Measurements from ENCODE around the gene SLC25A48.

SLC25A48 gene

GRCh38 chr5:135885031-135885430, 50.6 kb downstream of the SLC25A48 start:
- no peak for DNase-seq

- no peak for DNase-seq
Measured at GRCh38 chr5:135886136-135886535, 51.7 kb downstream of the SLC25A48 start.

- DNase-seq: peak; percentile 65
Measured at GRCh38 chr5:135887447-135887864, 53.0 kb downstream of the SLC25A48 start.

GRCh38 chr5:135887881-135888614, 53.6 kb downstream of the SLC25A48 start:
- DNase-seq: peak; percentile 9

GRCh38 chr5:135890296-135890695, 55.8 kb downstream of the SLC25A48 start:
- no peak for DNase-seq

GRCh38 chr5:135890867-135891266, 56.4 kb downstream of the SLC25A48 start:
- DNase-seq: no peak

GRCh38 chr5:135891268-135891667, 56.8 kb downstream of the SLC25A48 start:
- no peak for DNase-seq

- DNase-seq: no peak
Measured at GRCh38 chr5:135891791-135892190, 57.3 kb downstream of the SLC25A48 start.

GRCh38 chr5:135894276-135894675, 59.8 kb downstream of the SLC25A48 start:
- DNase-seq: no peak

- DNase-seq: no peak
Measured at GRCh38 chr5:135894789-135895188, 60.3 kb downstream of the SLC25A48 start.

- DNase-seq: no peak
Measured at GRCh38 chr5:135895474-135896006, 61.1 kb downstream of the SLC25A48 start, which contains the start of gene IL9. IL9 (minus strand) TSS chr5:135895841; CDS start chr5:135895816, 25 bp downstream.

- no peak for DNase-seq
Measured at GRCh38 chr5:135898651-135899050, 64.2 kb downstream of the SLC25A48 start.

GRCh38 chr5:135900276-135900675, 65.8 kb downstream of the SLC25A48 start:
- no peak for DNase-seq

GRCh38 chr5:135901633-135902032, 67.2 kb downstream of the SLC25A48 start:
- DNase-seq: no peak

GRCh38 chr5:135905144-135905543, 70.7 kb downstream of the SLC25A48 start:
- DNase-seq: no peak

- no peak for DNase-seq
Measured at GRCh38 chr5:135913713-135914626, 79.5 kb downstream of the SLC25A48 start.

GRCh38 chr5:135915466-135916001, 81.1 kb downstream of the SLC25A48 start:
- no peak for DNase-seq

GRCh38 chr5:135916638-135917263, 82.3 kb downstream of the SLC25A48 start:
- DNase-seq: no peak

- no peak for DNase-seq
Measured at GRCh38 chr5:135920199-135920598, 85.7 kb downstream of the SLC25A48 start.

GRCh38 chr5:135921388-135921787, 86.9 kb downstream of the SLC25A48 start:
- no peak for DNase-seq

GRCh38 chr5:135930029-135930948, 95.8 kb downstream of the SLC25A48 start:
- DNase-seq: no peak

GRCh38 chr5:135930949-135931295, 96.5 kb downstream of the SLC25A48 start:
- no peak for DNase-seq
